GM12878 (cell line): Measurements from ENCODE around the gene CAPN9.

Experiments
- FOS ChIP-seq: IDR thresholded peaks from 3 replicates; pipeline ENCODE4 v1.6.1; 2011; ENCODE audit warnings: borderline replicate concordance; ENCODE audit not compliant: insufficient read length; ENCODE audit errors: extremely low read depth
- FOXM1 ChIP-seq: IDR thresholded peaks from 2 replicates; pipeline ENCODE4 v1.6.1; 2012; ENCODE audit warnings: low read depth, mild to moderate bottlenecking, inconsistent platforms, low read length, moderate library complexity
- IKZF1 ChIP-seq: fragments of 450-650 bp; conservative IDR thresholded peaks from 2 replicates; pipeline ENCODE4 v1.6.1; 2017; ENCODE audit warnings: antibody characterized with exemption, mild to moderate bottlenecking
- POLR2A ChIP-seq: IDR thresholded peaks from 2 replicates; pipeline ENCODE4 v1.6.1; 2011; ENCODE audit warnings: low read depth, mild to moderate bottlenecking, low read length
- RAD21 ChIP-seq: IDR thresholded peaks from 2 replicates; pipeline ENCODE4 v1.6.1; 2011; ENCODE audit warnings: mild to moderate bottlenecking, low read depth, low read length, moderate library complexity; ENCODE audit not compliant: insufficient read depth
- SREBF1 ChIP-seq: IDR thresholded peaks from 2 replicates; pipeline ENCODE4 v1.6.1; 2012; ENCODE audit warnings: mild to moderate bottlenecking, low read length
- TAF1 ChIP-seq: IDR thresholded peaks from 2 replicates; pipeline ENCODE4 v1.6.1; 2011; ENCODE audit warnings: mild to moderate bottlenecking, low read depth, low read length, borderline replicate concordance
- YY1 ChIP-seq: IDR thresholded peaks from 2 replicates; pipeline ENCODE4 v1.6.1; 2011; ENCODE audit warnings: low read depth, mild to moderate bottlenecking, low read length
- TF ChIP-seq, protein P1 (sequence below), 3 experiments: IDR thresholded peaks in 2 of 3; conservative IDR thresholded peaks in 1 of 3; 2 replicates each; pipeline ENCODE4 v1.5.1; 2011; ENCODE audit warnings: low read depth in 3 of 3, low read length in 3 of 3, mild to moderate bottlenecking in 3 of 3, control low read depth in 2 of 3, moderate library complexity in 2 of 3, inconsistent platforms in 1 of 3, mixed read lengths in 1 of 3; ENCODE audit not compliant: control insufficient read depth in 2 of 3, insufficient read depth in 1 of 3; ENCODE audit errors: extremely low read depth in 1 of 3
- TF ChIP-seq, protein P2 (sequence below): IDR thresholded peaks from 2 replicates; pipeline ENCODE4 v1.6.1; 2012; ENCODE audit warnings: low read depth, low read length, improper control_type of control experiment

DNA sequence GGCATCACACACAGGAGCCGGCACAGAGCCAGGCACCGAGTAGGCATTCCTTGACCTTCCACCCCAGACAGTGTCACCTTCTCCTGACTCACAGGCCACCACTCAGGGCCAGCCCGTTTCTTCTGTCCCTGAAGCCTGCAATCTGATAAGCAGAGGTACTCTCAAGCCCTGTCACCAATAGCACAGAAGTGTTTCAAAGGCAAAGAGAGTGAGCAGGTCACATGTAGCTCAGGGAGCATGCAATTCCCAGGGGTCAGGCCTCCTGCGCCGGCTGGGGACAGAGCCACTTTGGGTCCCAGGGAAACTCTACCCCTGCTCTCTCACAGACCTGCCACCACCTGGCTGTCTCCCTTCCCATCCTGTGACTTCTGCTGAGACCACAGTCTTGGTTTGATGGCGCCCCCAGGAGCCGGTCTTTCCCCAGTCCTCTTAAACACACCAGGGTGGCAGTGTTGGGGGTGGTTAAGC lies 13.2 kb downstream of the CAPN9 start:
- TF ChIP-seq, protein P1, sequence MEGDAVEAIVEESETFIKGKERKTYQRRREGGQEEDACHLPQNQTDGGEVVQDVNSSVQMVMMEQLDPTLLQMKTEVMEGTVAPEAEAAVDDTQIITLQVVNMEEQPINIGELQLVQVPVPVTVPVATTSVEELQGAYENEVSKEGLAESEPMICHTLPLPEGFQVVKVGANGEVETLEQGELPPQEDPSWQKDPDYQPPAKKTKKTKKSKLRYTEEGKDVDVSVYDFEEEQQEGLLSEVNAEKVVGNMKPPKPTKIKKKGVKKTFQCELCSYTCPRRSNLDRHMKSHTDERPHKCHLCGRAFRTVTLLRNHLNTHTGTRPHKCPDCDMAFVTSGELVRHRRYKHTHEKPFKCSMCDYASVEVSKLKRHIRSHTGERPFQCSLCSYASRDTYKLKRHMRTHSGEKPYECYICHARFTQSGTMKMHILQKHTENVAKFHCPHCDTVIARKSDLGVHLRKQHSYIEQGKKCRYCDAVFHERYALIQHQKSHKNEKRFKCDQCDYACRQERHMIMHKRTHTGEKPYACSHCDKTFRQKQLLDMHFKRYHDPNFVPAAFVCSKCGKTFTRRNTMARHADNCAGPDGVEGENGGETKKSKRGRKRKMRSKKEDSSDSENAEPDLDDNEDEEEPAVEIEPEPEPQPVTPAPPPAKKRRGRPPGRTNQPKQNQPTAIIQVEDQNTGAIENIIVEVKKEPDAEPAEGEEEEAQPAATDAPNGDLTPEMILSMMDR (IDR thresholded peaks at IDR 0.05 in 2 of 3, conservative IDR thresholded peaks at IDR 0.05 in 1 of 3; ENCODE audit: control insufficient read depth in 2 of 3, extremely low read depth in 1 of 3, insufficient read depth in 1 of 3, low read depth in 3 of 3, low read length in 3 of 3), result 0 out of 6 replicates have a peak, but pooled peaks of 1 of the 3 experiments have one; percentile 0
- TF ChIP-seq TAF1 (no peak), IKZF1 (no peak), FOXM1 (no peak), FOS (no peak), POLR2A (no peak), YY1 (no peak), SREBF1 (no peak), RAD21 (no peak)
- TF ChIP-seq, protein P2, sequence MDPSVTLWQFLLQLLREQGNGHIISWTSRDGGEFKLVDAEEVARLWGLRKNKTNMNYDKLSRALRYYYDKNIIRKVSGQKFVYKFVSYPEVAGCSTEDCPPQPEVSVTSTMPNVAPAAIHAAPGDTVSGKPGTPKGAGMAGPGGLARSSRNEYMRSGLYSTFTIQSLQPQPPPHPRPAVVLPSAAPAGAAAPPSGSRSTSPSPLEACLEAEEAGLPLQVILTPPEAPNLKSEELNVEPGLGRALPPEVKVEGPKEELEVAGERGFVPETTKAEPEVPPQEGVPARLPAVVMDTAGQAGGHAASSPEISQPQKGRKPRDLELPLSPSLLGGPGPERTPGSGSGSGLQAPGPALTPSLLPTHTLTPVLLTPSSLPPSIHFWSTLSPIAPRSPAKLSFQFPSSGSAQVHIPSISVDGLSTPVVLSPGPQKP, result no peak
